H1 (cell line): ENCODE results near the gene CYTIP. TPM values are rescaled to one million over a fixed set of nuclear protein-coding genes. Genes with fewer than 3 reads are reported as not detected.

ENCODE experiments used
- CTCF ChIA-PET: fragments of 300-600 bp; sonication (Branson Sonifier 250); formaldehyde crosslinking; loops from one replicate; lab custom pipeline; 2021; ENCODE audit not compliant: partially characterized antibody; lab: Charles Lee
- POLR2A ChIA-PET: fragments of 300-600 bp; sonication (Branson Sonifier 250); formaldehyde crosslinking; loops from one replicate; lab custom pipeline; 2021; ENCODE audit warnings: inconsistent platforms; ENCODE audit not compliant: partially characterized antibody; lab: Charles Lee
- DNase-seq, 2 experiments: peaks; one replicate each; pipeline versions ENCODE4 v3.0.0 to v3.0.0-alpha.2; 2010 to 2022; ENCODE audit warnings: low spot score in 2 of 2, low read depth in 1 of 2, mixed read lengths in 1 of 2
- FAIRE-seq: peaks from 2 replicates; lab custom pipeline; 2011; peaks lifted over from hg19 to GRCh38; lab: Jason Lieb, UNC
- H2AFZ ChIP-seq: 2 replicates; pipeline ENCODE4 v1.8.1; 2012; ENCODE audit warnings: low read length, inconsistent platforms
- H2AK5ac ChIP-seq: 2 replicates; pipeline ENCODE4 v1.6.1; 2013; ENCODE audit warnings: low read depth, low read length
- H2BK120ac ChIP-seq: replicated peaks from 2 replicates; pipeline ENCODE3; 2013; ENCODE audit warnings: low read depth, low read length, inconsistent platforms
- H2BK12ac ChIP-seq: 2 replicates; pipeline ENCODE4 v1.6.1; 2013; ENCODE audit warnings: low read depth, low read length
- H2BK15ac ChIP-seq: 2 replicates; pipeline ENCODE4 v1.6.1; 2013; ENCODE audit warnings: low read length
- H2BK20ac ChIP-seq: 2 replicates; pipeline ENCODE4 v1.6.1; 2013; ENCODE audit warnings: low read length
- H2BK5ac ChIP-seq: 2 replicates; pipeline ENCODE4 v1.6.1; 2013; ENCODE audit warnings: low read depth, low read length
- H3K14ac ChIP-seq: 2 replicates; pipeline ENCODE4 v1.6.1; 2013; ENCODE audit warnings: inconsistent platforms; ENCODE audit not compliant: insufficient read length
- H3K18ac ChIP-seq: 2 replicates; pipeline ENCODE4 v1.6.1; 2013; ENCODE audit warnings: low read length; ENCODE audit errors: extremely low read depth
- H3K23ac ChIP-seq: 2 replicates; pipeline ENCODE4 v1.6.1; 2013; ENCODE audit warnings: inconsistent platforms; ENCODE audit not compliant: insufficient read length
- H3K23me2 ChIP-seq: 2 replicates; pipeline ENCODE4 v1.6.1; 2013; ENCODE audit warnings: low read depth, low read length
- H3K27ac ChIP-seq: 2 replicates; pipeline ENCODE4 v1.6.1; 2011; ENCODE audit warnings: low read depth, low read length, inconsistent platforms
- H3K27me3 ChIP-seq, 4 experiments: replicated peaks in 1 of 4; 1 replicate in 1 of 4; 2 replicates in 3 of 4; pipeline versions ENCODE4 v1.6.1 to v1.8.1; 2011 to 2013; ENCODE audit warnings: low read length in 3 of 4, mild to moderate bottlenecking in 3 of 4, inconsistent platforms in 2 of 4, mixed read lengths in 2 of 4, moderate library complexity in 1 of 4; ENCODE audit not compliant: control insufficient read depth in 3 of 4, insufficient read depth in 3 of 4; ENCODE audit errors: extremely low read depth in 1 of 4
- H3K36me3 ChIP-seq, 4 experiments: 2 replicates each; pipeline versions ENCODE4 v1.6.1 to v1.8.1; 2011 to 2013; ENCODE audit warnings: mild to moderate bottlenecking in 4 of 4, low read length in 3 of 4, moderate library complexity in 2 of 4, control low read depth in 1 of 4, inconsistent platforms in 1 of 4; ENCODE audit not compliant: insufficient read depth in 4 of 4, control insufficient read depth in 2 of 4
- H3K4ac ChIP-seq: replicated peaks from 2 replicates; pipeline ENCODE3; 2013; ENCODE audit warnings: low read length, low read depth, mixed read lengths, inconsistent platforms; ENCODE audit not compliant: insufficient read length
- H3K4me1 ChIP-seq, 4 experiments: replicated peaks in 1 of 4; 1 replicate in 1 of 4; 2 replicates in 3 of 4; pipeline versions ENCODE4 v1.6.1 to v1.8.1; 2011 to 2013; ENCODE audit warnings: low read length in 3 of 4, inconsistent platforms in 2 of 4, mixed read lengths in 1 of 4; ENCODE audit not compliant: insufficient read depth in 4 of 4, control insufficient read depth in 3 of 4
- H3K4me2 ChIP-seq, 2 experiments: 2 replicates each; pipeline versions ENCODE4 v1.6.1 to v1.8.1; 2011 to 2013; ENCODE audit warnings: low read depth in 2 of 2, low read length in 2 of 2, control low read depth in 1 of 2, inconsistent platforms in 1 of 2, mild to moderate bottlenecking in 1 of 2; ENCODE audit not compliant: insufficient read depth in 1 of 2
- H3K4me3 ChIP-seq, 4 experiments: fragments of 200-600, 300-600 bp in 1 of 4; sonication (generic), shearing (Covaris generic), sonication (Bioruptor Twin) in 1 of 4; 2 replicates each; pipeline versions ENCODE4 v1.5.1 to v1.8.1; 2011 to 2016; ENCODE audit warnings: low read length in 4 of 4, low read depth in 3 of 4, control low read depth in 2 of 4, inconsistent platforms in 2 of 4, mild to moderate bottlenecking in 2 of 4, mixed read lengths in 1 of 4, moderate library complexity in 1 of 4; ENCODE audit not compliant: insufficient read depth in 2 of 4; ENCODE audit errors: extremely low read depth in 1 of 4
- H3K56ac ChIP-seq: replicated peaks from 2 replicates; pipeline ENCODE3; 2013; ENCODE audit warnings: low read depth, mild to moderate bottlenecking, mixed read lengths, low read length, inconsistent platforms; ENCODE audit not compliant: insufficient read length
- H3K79me1 ChIP-seq: 2 replicates; pipeline ENCODE4 v1.6.1; 2013; ENCODE audit warnings: low read depth, low read length, control low read depth
- H3K79me2 ChIP-seq, 2 experiments: 2 replicates each; pipeline versions ENCODE4 v1.6.1 to v1.8.1; 2012 to 2013; ENCODE audit warnings: low read length in 2 of 2, mild to moderate bottlenecking in 2 of 2, inconsistent platforms in 1 of 2; ENCODE audit not compliant: insufficient read depth in 2 of 2, control insufficient read depth in 1 of 2
- H3K9ac ChIP-seq, 4 experiments: replicated peaks in 1 of 4; 1 replicate in 1 of 4; 2 replicates in 3 of 4; pipeline versions ENCODE4 v1.6.1 to v1.8.1; 2011 to 2013; ENCODE audit warnings: low read depth in 3 of 4, low read length in 3 of 4, control low read depth in 2 of 4, mild to moderate bottlenecking in 2 of 4, moderate library complexity in 2 of 4, inconsistent platforms in 1 of 4; ENCODE audit errors: extremely low read depth in 1 of 4
- H3K9me3 ChIP-seq, 2 experiments: 2 replicates each; pipeline versions ENCODE4 v1.6.1 to v1.8.1; 2012 to 2013; ENCODE audit warnings: mild to moderate bottlenecking in 2 of 2, moderate library complexity in 2 of 2, control low read depth in 1 of 2, inconsistent platforms in 1 of 2, low read depth in 1 of 2, low read length in 1 of 2, mixed read lengths in 1 of 2; ENCODE audit not compliant: insufficient read depth in 2 of 2
- H4K20me1 ChIP-seq, 2 experiments: replicated peaks in 1 of 2; 2 replicates each; pipeline versions ENCODE3 to v1.8.1; 2011 to 2013; ENCODE audit warnings: inconsistent platforms in 2 of 2, low read length in 2 of 2, mild to moderate bottlenecking in 1 of 2; ENCODE audit not compliant: insufficient read depth in 2 of 2, control insufficient read depth in 1 of 2
- H4K5ac ChIP-seq: 2 replicates; pipeline ENCODE4 v1.6.1; 2013; ENCODE audit warnings: low read length, low read depth, mixed read lengths, inconsistent platforms; ENCODE audit not compliant: insufficient read length
- H4K8ac ChIP-seq: 2 replicates; pipeline ENCODE4 v1.8.0; 2013; ENCODE audit warnings: mild to moderate bottlenecking, moderate library complexity, low read length, inconsistent platforms; ENCODE audit not compliant: insufficient read depth; ENCODE audit errors: extremely low read depth
- H4K91ac ChIP-seq: replicated peaks from 2 replicates; pipeline ENCODE3; 2013; ENCODE audit warnings: low read length, mixed read lengths, inconsistent platforms; ENCODE audit not compliant: insufficient read length
- CHD2 ChIP-seq: IDR thresholded peaks from 2 replicates; pipeline ENCODE4 v1.6.1; 2012; ENCODE audit warnings: low read length, improper control_type of control experiment
- HDAC2 ChIP-seq, 2 experiments: fragments of 300-600 bp in 1 of 2; sonication (generic) in 1 of 2; IDR thresholded peaks; 2 replicates each; pipeline ENCODE4 v1.6.1; 2011 to 2012; ENCODE audit warnings: low read depth in 2 of 2, low read length in 2 of 2, mild to moderate bottlenecking in 2 of 2, moderate library complexity in 2 of 2, borderline replicate concordance in 1 of 2, inconsistent platforms in 1 of 2
- HDAC6 ChIP-seq: IDR thresholded peaks from one replicate; pipeline ENCODE4 v1.7.1; 2012; ENCODE audit warnings: low read depth, mild to moderate bottlenecking, inconsistent platforms, low read length, moderate library complexity
- JUN ChIP-seq: IDR thresholded peaks from 2 replicates; pipeline ENCODE4 v1.6.1; 2011; ENCODE audit warnings: low read depth, mild to moderate bottlenecking, improper control_type of control experiment, low read length
- KDM4A ChIP-seq: IDR thresholded peaks from one replicate; pipeline ENCODE4 v1.7.1; 2012; ENCODE audit warnings: low read depth, mild to moderate bottlenecking, moderate library complexity, low read length, inconsistent platforms; ENCODE audit not compliant: severe bottlenecking
- KDM5A ChIP-seq: fragments of 200-600 bp; IDR thresholded peaks from 2 replicates; pipeline ENCODE4 v1.7.1; 2012; ENCODE audit warnings: mild to moderate bottlenecking, low read length, inconsistent platforms, mixed read lengths
- RBBP5 ChIP-seq: IDR thresholded peaks from 2 replicates; pipeline ENCODE4 v1.7.1; 2012; ENCODE audit warnings: low read depth, mild to moderate bottlenecking, inconsistent platforms, low read length, moderate library complexity, borderline replicate concordance
- RNF2 ChIP-seq: fragments of 200-900, 300-1000 bp; sonication (generic); IDR thresholded peaks from 2 replicates; pipeline ENCODE4 v1.7.1; 2016; ENCODE audit warnings: borderline replicate concordance, low read depth, mild to moderate bottlenecking, antibody characterized with exemption, low read length; ENCODE audit not compliant: poor library complexity, severe bottlenecking; ENCODE audit errors: missing control alignments
- SAP30 ChIP-seq: fragments of 300-600 bp; sonication (generic); IDR thresholded peaks from 2 replicates; pipeline ENCODE4 v1.7.1; 2012; ENCODE audit warnings: low read length, moderate library complexity, mild to moderate bottlenecking, inconsistent platforms; ENCODE audit not compliant: insufficient read depth, insufficient replicate concordance
- SIX5 ChIP-seq: IDR thresholded peaks from 2 replicates; pipeline ENCODE4 v1.6.1; 2011; ENCODE audit warnings: mild to moderate bottlenecking, low read depth, low read length
- SP2 ChIP-seq: IDR thresholded peaks from 2 replicates; pipeline ENCODE4 v1.6.1; 2012; ENCODE audit warnings: mild to moderate bottlenecking, low read length, inconsistent platforms
- TCF12 ChIP-seq: IDR thresholded peaks from 2 replicates; pipeline ENCODE4 v1.6.1; 2011; ENCODE audit warnings: low read depth, mild to moderate bottlenecking, low read length
- YY1 ChIP-seq: IDR thresholded peaks from 2 replicates; pipeline ENCODE4 v1.6.1; 2011; ENCODE audit warnings: low read depth, mild to moderate bottlenecking, low read length
- WGBS, 2 experiments: shearing (Covaris generic) in 1 of 2; methylation state at CpG; one replicate each; pipeline versions ENCODE4 v1.1.6 to v1.1.7; 2013 to 2015; ENCODE audit warnings: low lambda C conversion rate in 2 of 2, mixed read lengths in 2 of 2, inconsistent platforms in 1 of 2, low coverage in 1 of 2, missing lambda C conversion rate in 1 of 2; ENCODE audit not compliant: insufficient replicate concordance in 2 of 2, insufficient coverage in 1 of 2, insufficient read length in 1 of 2; ENCODE audit errors: extremely low coverage in 1 of 2, missing lambda C conversion rate in 1 of 2; 5-methylcytosine and 5-hydroxymethylcytosine counted together
- polyA plus RNA-seq, 7 experiments: library from polyadenylated mRNA; depleted of rRNA in 3 of 7; stranded (reverse) in 5 of 7; unstranded in 2 of 7; fragments of >200 nt in 5 of 7; fragments of 200-250 nt in 2 of 7; gene quantifications; 1 replicate in 5 of 7; 2 replicates in 1 of 7; 4 replicates in 1 of 7; pipeline versions ENCODE4 v1.2.1 to v1.2.3, GENCODE V29; 2011 to 2013; ENCODE audit warnings: missing spikeins in 2 of 7, mixed read lengths in 2 of 7
- total RNA-seq: library from RNA; stranded (reverse); fragmentation: NEBNext Ultra II Directional; extraction: Animal tissue kit (Norgen Biotek cat#: 25700); gene quantifications from 2 replicates; pipeline ENCODE4 v1.2.1, GENCODE V29; 2021

The CYTIP gene
- total and polyA plus RNA-seq, 2 of the 8 experiments (the other 6 are each of a cell fraction or from before 2014, with no cell fraction given), result 0.12 TPM; not detected in 1

DNA sequence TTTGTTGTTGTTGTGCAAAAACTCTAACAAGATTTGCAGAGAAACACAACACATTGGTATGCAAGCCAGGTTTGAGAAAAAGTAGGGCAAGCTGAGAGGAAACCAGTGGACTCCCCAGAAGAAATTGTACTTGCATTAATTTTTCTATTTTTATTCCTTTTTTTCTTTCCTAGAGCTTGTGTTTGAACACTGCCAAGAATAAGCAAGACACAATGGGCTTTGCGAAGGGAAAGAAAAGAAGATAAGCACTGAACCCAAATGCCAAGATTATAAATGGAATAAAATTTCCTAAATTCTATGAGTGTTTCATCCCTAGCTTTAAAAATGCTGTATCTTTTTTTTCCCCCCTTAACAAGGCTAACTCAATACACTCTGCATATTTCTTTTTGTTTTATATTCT, 17.0 kb upstream of the CYTIP start:
- Histone ChIP-seq H4K8ac (no peak overlapping the region), H3K4me2 (no peak overlapping the region), H3K23me2 (no peaks in the 10 kb centered on the region), H3K56ac (no peak overlapping the region), H3K18ac (no peak overlapping the region), H2AK5ac (no peak overlapping the region), H4K20me1 (no peaks in the 10 kb centered on the region), H2AFZ (no peak overlapping the region), H3K4ac (no peak overlapping the region), H3K4me3 (no peak overlapping the region), H2BK20ac (no peak overlapping the region), H3K23ac (no peak overlapping the region), H3K14ac (no peak overlapping the region), H4K5ac (no peak overlapping the region), H3K9me3 (no peaks in the 10 kb centered on the region), H4K91ac (no peak overlapping the region), H2BK15ac (no peak overlapping the region), H3K79me1 (no peaks in the 10 kb centered on the region), H2BK5ac (no peak overlapping the region), H3K27me3 (no peaks in the 10 kb centered on the region), H3K27ac (no peak overlapping the region), H3K36me3 (no peaks in the 10 kb centered on the region), H3K9ac (no peak overlapping the region), H2BK120ac (no peak overlapping the region), H3K79me2 (no peaks in the 10 kb centered on the region), H2BK12ac (no peak overlapping the region), H3K4me1 (peaks cover 0 to 8% (median 1%) of the 10 kb centered on the region in 4 experiments; a peak in 2 of 7 replicates)
- FAIRE-seq (no peak), DNase-seq (no peak)
- WGBS, 2 experiments, result 80% methylated on average over 1 of the region's 1 CpG; no CpG with 5 or more reads in 1 of the 2 experiments
- ChIA-PET POLR2A (no interaction called here), CTCF (interaction anchor here (1.1 to 1.3 kb wide), 3 partner anchors 29 to 154 kb away, joined by 3 to 4 read pairs (median 3); partner anchors contain the start of gene ERMN)
- no peak for TF ChIP-seq SAP30
- TF ChIP-seq CHD2, result no peak
- TF ChIP-seq HDAC2 (IDR thresholded peaks at IDR 0.05; ENCODE audit: borderline replicate concordance in 1 of 2, low read depth in 2 of 2, low read length in 2 of 2), result no peak
- TF ChIP-seq SP2, result no peak
- TF ChIP-seq KDM5A, result no peak
- no peak for TF ChIP-seq HDAC6
- no peak for TF ChIP-seq TCF12
- no peak for TF ChIP-seq YY1
- TF ChIP-seq KDM4A, result no peak
- no peak for TF ChIP-seq SIX5
- TF ChIP-seq RBBP5, result no peak
- TF ChIP-seq RNF2, result no peak
- no peak for TF ChIP-seq JUN
